HG02973 (cell line): ENCODE results near the gene GLMP.

Experiments used
- ATAC-seq: cut with Tn5 transposase; IDR thresholded peaks from one replicate; pipeline ENCODE4 v1.9.1; 2021; ENCODE audit warnings: moderate library complexity; ENCODE audit not compliant: unreplicated experiment

GLMP gene

GRCh38 chr1:156253634-156254033 is 41.8 kb downstream of the GLMP start:
- ATAC-seq: no peak

GRCh38 chr1:156251527-156251926 is 44.0 kb downstream of the GLMP start:
- no peak for ATAC-seq

GRCh38 chr1:156249593-156249992 is 45.9 kb downstream of the GLMP start:
- no peak for ATAC-seq

- no peak for ATAC-seq
Observed at GRCh38 chr1:156248323-156248683, 47.2 kb downstream of the GLMP start.

DNA sequence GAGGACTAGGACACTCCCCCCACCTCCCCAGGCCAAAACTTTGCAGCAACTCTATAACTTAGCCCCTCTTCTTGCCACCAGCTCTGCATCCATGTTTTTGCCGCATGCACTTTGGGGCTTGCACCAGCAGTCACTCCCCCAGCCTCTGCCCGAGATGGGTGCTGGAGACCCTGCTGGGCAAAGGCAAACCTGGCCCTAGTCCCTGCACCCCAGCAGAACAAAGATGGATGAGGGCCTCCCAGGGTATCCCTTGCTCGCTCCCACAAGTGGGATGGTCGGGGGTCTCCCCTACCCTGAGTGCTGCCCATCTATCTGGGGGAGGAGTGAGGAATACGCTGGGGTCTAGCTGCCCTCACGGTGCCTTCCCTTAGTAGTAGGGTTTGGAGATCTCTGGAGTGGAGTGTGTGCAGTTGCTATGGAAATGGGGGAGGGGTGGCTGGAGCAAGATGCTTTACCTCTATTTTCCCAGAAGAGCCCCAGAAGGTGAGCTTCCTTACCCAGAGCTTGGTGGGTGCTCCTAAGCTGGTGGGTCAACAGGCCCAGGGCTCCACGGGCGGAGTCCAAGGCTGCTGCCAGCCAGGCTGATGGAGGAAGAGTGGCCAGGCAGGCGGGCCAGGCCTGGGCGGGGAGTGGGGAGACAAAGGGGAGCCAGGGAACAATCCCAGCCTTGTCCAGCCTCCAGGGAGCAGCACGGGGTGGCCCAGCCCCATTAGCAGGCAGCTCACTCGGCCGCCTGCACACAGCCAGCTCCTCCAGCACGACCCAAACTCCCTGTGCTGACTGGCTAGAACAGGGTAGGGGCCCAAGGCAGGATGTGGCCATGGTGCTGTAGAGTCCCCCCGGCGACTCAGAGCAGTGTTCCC is 47.8 kb downstream of the GLMP start, which contains the start of gene PAQR6:
PAQR6 (minus strand) TSS at position 597 of the 863 bp plus-strand sequence. CDS start 1,325 bp downstream, outside the sequence.
- no peak for ATAC-seq

DNA sequence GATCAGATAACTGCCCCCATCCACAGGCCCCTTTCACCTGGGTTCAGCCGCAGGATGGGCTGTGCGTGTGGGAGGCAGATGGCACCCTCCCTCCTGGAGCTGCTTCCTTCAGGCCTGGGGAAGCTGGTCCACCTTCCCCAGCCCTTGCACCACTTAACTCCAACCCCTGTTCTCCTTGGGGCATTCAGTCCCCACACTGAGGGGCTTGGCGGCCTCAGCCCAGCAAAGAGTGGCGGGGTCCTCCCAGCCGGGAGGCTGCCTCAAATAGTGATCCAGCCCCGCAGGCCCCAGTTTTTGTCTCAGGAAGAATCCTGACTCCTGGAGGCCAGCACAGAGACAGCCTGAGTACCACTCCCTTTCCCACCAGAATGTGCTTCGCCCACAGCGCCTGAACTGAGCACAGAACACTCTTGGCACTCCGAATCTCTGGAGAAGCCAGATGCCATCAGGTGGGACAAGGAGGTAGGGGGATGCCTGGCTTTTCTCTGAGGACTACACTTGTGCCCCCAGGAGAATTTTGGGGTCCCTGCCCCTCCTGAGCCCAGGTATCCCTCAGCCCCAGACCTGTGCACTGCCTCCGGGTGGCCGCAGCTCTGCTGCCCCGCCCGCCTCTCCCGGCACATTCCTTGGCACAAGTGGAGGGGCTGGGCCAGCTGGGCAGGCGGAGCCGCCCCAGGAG is 48.6 kb downstream of the GLMP start:
- no peak for ATAC-seq

- ATAC-seq: no peak
Observed at GRCh38 chr1:156246241-156246780, 49.2 kb downstream of the GLMP start.

DNA sequence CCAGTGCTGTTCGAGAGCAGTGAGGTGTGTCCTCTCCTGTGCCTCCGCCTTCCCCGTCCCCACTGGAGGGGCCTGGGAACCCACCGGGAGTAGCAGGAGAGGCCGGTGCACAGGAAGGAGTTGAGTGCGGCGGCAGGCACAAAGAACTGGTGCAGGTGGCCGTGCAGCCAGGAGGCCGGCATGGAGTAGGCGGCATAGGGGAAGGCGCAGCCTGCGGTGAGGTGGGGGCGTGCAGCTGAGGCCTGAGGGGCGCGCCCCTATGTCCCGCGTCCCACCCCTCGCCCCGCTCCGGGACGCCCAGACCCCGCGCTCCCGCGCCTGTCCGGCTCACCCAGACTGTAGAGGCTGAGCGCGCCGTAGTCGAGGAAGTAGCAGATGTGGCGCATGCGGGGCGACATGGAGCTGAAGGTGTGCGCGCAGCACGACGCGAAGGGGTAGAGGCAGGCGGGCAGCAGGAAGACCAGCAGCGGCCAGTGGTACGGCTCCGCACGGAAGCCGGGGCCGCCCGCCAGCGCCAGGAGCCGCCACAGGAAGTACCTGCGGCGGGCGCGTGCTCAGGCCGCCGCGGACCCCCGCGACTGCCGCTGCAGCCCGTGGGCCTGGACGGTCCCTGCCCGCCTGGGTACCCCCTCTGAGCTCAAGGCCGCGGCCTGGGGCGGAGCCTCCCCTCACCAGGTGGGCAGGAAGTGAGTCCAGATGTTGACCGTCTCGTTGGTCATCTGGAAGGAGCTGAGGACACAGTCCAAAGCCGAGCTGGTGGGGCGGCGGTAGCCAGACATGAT is 49.8 kb downstream of the GLMP start:
- no peak for ATAC-seq

GRCh38 chr1:156244712-156245111 is 50.8 kb downstream of the GLMP start:
- ATAC-seq: no peak

DNA sequence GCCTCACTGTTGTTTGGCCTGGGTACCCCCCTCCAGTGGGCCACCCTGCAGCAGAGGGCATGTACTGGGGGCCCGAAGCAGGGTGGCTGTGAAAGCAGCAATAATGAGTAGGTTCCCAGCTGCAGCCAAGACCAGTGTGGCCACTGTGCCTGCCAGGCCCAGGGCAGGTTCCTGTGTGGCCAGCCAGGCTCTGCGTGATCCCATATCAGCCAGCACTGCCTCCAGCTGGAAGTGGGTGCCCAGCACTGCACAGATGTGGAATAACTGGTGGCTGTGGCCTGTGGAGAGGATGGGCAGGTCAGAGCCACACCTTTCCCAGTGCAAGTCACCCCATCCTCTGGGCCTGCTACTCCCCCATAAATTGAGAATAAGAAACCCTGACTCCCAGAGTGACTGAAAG is 51.4 kb downstream of the GLMP start:
- no peak for ATAC-seq

GRCh38 chr1:156242738-156243137 is 52.7 kb downstream of the GLMP start:
- ATAC-seq: no peak
